K562 (cell line): Measurements from ENCODE around the gene OSBPL3. TPM values are rescaled to one million over a fixed set of nuclear protein-coding genes. Genes with fewer than 3 reads are reported as not detected.

ENCODE experiments used
- ATAC-seq: fragments of 200-7000 bp; cut with Tn5 transposase; 3 replicates; pipeline ENCODE4 v1.9.1; 2020; ENCODE audit warnings: moderate library complexity
- BruUV-seq: library from RNA; stranded (reverse); fragments of 400-500 nt; replicated peaks from 2 replicates; lab custom pipeline; 2021; lab: Mats Ljungman, UMichigan
- CTCF ChIA-PET: fragments of 300-600 bp; formaldehyde crosslinking; extraction: SDS; loops from one replicate; lab custom pipeline; 2021; ENCODE audit warnings: low intra/inter-chr PET ratio; lab: Yijun Ruan, JAX
- POLR2A ChIA-PET: fragments of 300-600, 350-650 bp; sonication (Branson Sonifier 250); formaldehyde crosslinking; extraction: SDS; loops from one replicate; lab custom pipeline; 2021; ENCODE audit warnings: antibody characterized with exemption, inconsistent platforms; lab: Yijun Ruan, JAX
- DNase-seq, 4 experiments: peaks; one replicate each; pipeline versions ENCODE4 v3.0.0 to v3.0.0-alpha.2; 2011 to 2018; ENCODE audit warnings: low spot score in 3 of 4, mixed read lengths in 3 of 4; ENCODE audit errors: extremely low read depth in 1 of 4
- FAIRE-seq: peaks from 2 replicates; lab custom pipeline; 2011; peaks lifted over from hg19 to GRCh38; lab: Jason Lieb, UNC
- H2AFZ ChIP-seq: 2 replicates; pipeline ENCODE4 v1.6.0; 2011; ENCODE audit warnings: low read depth, low read length, control low read depth, inconsistent platforms
- H3K27ac ChIP-seq: fragments of 200-600 bp; 3 replicates; pipeline ENCODE4 v1.8.0; 2011; ENCODE audit warnings: low read depth, mild to moderate bottlenecking, control low read depth, inconsistent platforms, low read length, moderate library complexity, mixed read lengths; ENCODE audit errors: extremely low read depth
- H3K27me3 ChIP-seq, 2 experiments: fragments of 300-600 bp in 1 of 2; 2 replicates in 1 of 2; 3 replicates in 1 of 2; pipeline versions ENCODE4 v1.6.0 to v1.8.0; 2011; ENCODE audit warnings: inconsistent platforms in 2 of 2, low read length in 2 of 2, mild to moderate bottlenecking in 1 of 2, mixed read lengths in 1 of 2, moderate library complexity in 1 of 2; ENCODE audit not compliant: control insufficient read depth in 2 of 2, insufficient read depth in 2 of 2
- H3K36me3 ChIP-seq: fragments of 300-600 bp; 3 replicates; pipeline ENCODE4 v1.8.0; 2011; ENCODE audit warnings: mild to moderate bottlenecking, low read length, inconsistent platforms; ENCODE audit not compliant: control insufficient read depth, insufficient read depth
- H3K4me1 ChIP-seq, 2 experiments: fragments of 200-600 bp in 1 of 2; replicated peaks in 1 of 2; 2 replicates in 1 of 2; 3 replicates in 1 of 2; pipeline versions ENCODE4 v1.5.1 to v1.8.0; 2011; ENCODE audit warnings: inconsistent platforms in 2 of 2, low read length in 2 of 2, mild to moderate bottlenecking in 1 of 2, mixed read lengths in 1 of 2, moderate library complexity in 1 of 2; ENCODE audit not compliant: control insufficient read depth in 2 of 2, insufficient read depth in 2 of 2
- H3K4me2 ChIP-seq: 2 replicates; pipeline ENCODE4 v1.6.1; 2011; ENCODE audit warnings: low read length, control low read depth, inconsistent platforms, mixed read lengths; ENCODE audit not compliant: insufficient read depth
- H3K4me3 ChIP-seq: fragments of 200-600 bp; sonication (generic), shearing (Covaris generic); 2 replicates; pipeline ENCODE4 v1.5.1; 2016; ENCODE audit warnings: control low read depth, inconsistent platforms
- H3K79me2 ChIP-seq: fragments of 200-600 bp; 3 replicates; pipeline ENCODE4 v1.8.0; 2011; ENCODE audit warnings: low read length, inconsistent platforms; ENCODE audit not compliant: control insufficient read depth, insufficient read depth
- H3K9ac ChIP-seq, 2 experiments: 2 replicates each; pipeline versions ENCODE4 v1.6.0 to v1.6.1; 2011; ENCODE audit warnings: low read depth in 2 of 2, low read length in 2 of 2, control low read depth in 1 of 2, inconsistent platforms in 1 of 2, mild to moderate bottlenecking in 1 of 2, mixed read lengths in 1 of 2; ENCODE audit not compliant: insufficient read depth in 1 of 2
- H3K9me1 ChIP-seq: one replicate; pipeline ENCODE4 v1.6.0; 2011; ENCODE audit warnings: inconsistent platforms, mild to moderate bottlenecking, low read length, moderate library complexity; ENCODE audit not compliant: control insufficient read depth, insufficient read depth
- H3K9me3 ChIP-seq: replicated peaks from 2 replicates; pipeline ENCODE4 v1.5.1; 2011; ENCODE audit warnings: low read depth, low read length, inconsistent platforms; ENCODE audit not compliant: control insufficient read depth, insufficient read depth
- H4K20me1 ChIP-seq: replicated peaks from 2 replicates; pipeline ENCODE4 v1.6.1; 2011; ENCODE audit warnings: low read length, inconsistent platforms, mixed read lengths; ENCODE audit not compliant: control insufficient read depth, insufficient read depth
- CTBP1 ChIP-seq: fragments of 450-650 bp; IDR thresholded peaks from 2 replicates; pipeline ENCODE4 v1.6.1; 2016; ENCODE audit warnings: borderline replicate concordance
- CTCF ChIP-seq, 3 experiments: IDR thresholded peaks in 2 of 3; conservative IDR thresholded peaks in 1 of 3; 2 replicates each; pipeline ENCODE4 v1.5.1; 2011 to 2012; ENCODE audit warnings: low read length in 3 of 3, mild to moderate bottlenecking in 3 of 3, control low read depth in 2 of 3, improper control_type of control experiment in 1 of 3, inconsistent platforms in 1 of 3, low read depth in 1 of 3, mixed read lengths in 1 of 3, moderate library complexity in 1 of 3; ENCODE audit not compliant: insufficient read depth in 2 of 3
- GABPA ChIP-seq: fragments of 200-800 bp; sonication (Bioruptor generic); conservative IDR thresholded peaks from 2 replicates; pipeline ENCODE4 v1.6.1; 2016; ENCODE audit warnings: low read depth, missing genetic modification characterization, missing compliant biosample characterization
- NONO ChIP-seq, 2 experiments: fragments of 200-400 bp in 1 of 2; fragments of 450-650 bp in 1 of 2; formaldehyde crosslinking in 1 of 2; IDR thresholded peaks; 2 replicates each; pipeline ENCODE4 v1.6.1; 2017; ENCODE audit warnings: low read depth in 2 of 2, mild to moderate bottlenecking in 2 of 2, moderate library complexity in 2 of 2, low read length in 1 of 2
- ZNF444 ChIP-seq: fragments of 250-450 bp; sonication (Bioruptor Pico); IDR thresholded peaks from 2 replicates; pipeline ENCODE4 v1.4.0; 2020; ENCODE audit warnings: mild to moderate bottlenecking, moderate library complexity
- WGBS: fragments of 100-300 bp; shearing (Covaris generic); methylation state at CpG from one replicate; pipeline ENCODE4 v1.1.6; 2016; ENCODE audit warnings: low coverage, mixed read lengths; ENCODE audit not compliant: insufficient coverage; ENCODE audit errors: missing lambda C conversion rate; 5-methylcytosine and 5-hydroxymethylcytosine counted together
- in situ Hi-C: fragments of 300-500 bp; cut with MboI; formaldehyde crosslinking; loops from 4 replicates; pipeline ENCODE4 v1.15.0; 2018; ENCODE audit warnings: inconsistent platforms, mixed read lengths
- intact Hi-C: fragments of 100-400 bp; cut with micrococcal nuclease; formaldehyde crosslinking; loops from 2 replicates; pipeline ENCODE4 v1.14.2; 2022
- polyA plus RNA-seq, 8 experiments: library from polyadenylated mRNA; depleted of rRNA in 4 of 8; stranded (reverse) in 5 of 8; unstranded in 3 of 8; fragments of >200 nt; fragmentation: Nextera tagmentation in 2 of 8; fragmentation: Illumina TruSeq in 1 of 8; extraction: Ambion mirVana in 2 of 8; extraction: Trizol in 1 of 8; gene quantifications; 2 replicates each; pipeline versions ENCODE4 v1.2.1 to v1.2.3, GENCODE V29; 2011 to 2014; ENCODE audit warnings: inconsistent platforms in 1 of 8, missing spikeins in 1 of 8
- total RNA-seq, 7 experiments: library from RNA; depleted of rRNA in 6 of 7; stranded (reverse); fragments of >200 nt in 6 of 7; fragmentation: Illumina TruSeq in 2 of 7; extraction: Trizol in 2 of 7; gene quantifications; 2 replicates each; pipeline versions ENCODE4 v1.2.1 to v1.2.3, GENCODE V29; 2011 to 2021; ENCODE audit warnings: low replicate concordance in 1 of 7
- TF ChIP-seq, protein P1 (sequence below): fragments of 250-450 bp; sonication (Bioruptor Pico); IDR thresholded peaks from 2 replicates; pipeline ENCODE4 v1.8.0; 2022; ENCODE audit warnings: moderate library complexity, mild to moderate bottlenecking, inconsistent platforms

The OSBPL3 gene
- total and polyA plus RNA-seq, 9 of the 15 experiments (the other 6 are each of a cell fraction or from before 2014, with no cell fraction given) = 4.8 to 37.2 (median 26.5) TPM

DNA sequence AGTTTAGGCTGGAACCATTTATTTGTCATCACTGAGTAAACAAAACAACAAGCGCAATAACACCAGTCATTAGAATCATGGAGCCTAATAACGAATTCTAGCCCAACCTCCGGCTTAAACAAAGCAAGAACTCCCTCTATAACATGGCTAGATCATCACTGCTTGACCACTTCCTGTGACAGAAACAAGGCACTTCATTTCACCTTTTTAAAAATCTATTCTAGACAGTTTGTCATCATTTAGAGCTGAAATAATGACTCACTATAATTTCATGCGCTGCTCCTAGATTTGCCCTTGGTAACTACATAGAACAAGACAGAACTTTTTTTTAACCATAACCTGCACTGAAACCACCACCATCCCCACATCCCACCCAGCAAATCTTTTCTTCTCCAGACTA, 81.3 kb downstream of the OSBPL3 start:
- ATAC-seq = no peak
- Histone ChIP-seq H3K4me3 (no peak overlapping the region), H3K9me1 (no peaks in the 10 kb centered on the region)
- CTCF ChIA-PET = no interaction called here
- 70% methylated on average over 4 of the region's 4 CpGs for WGBS
- TF ChIP-seq NONO (IDR thresholded peaks at IDR 0.05; ENCODE audit: low read depth in 2 of 2, low read length in 1 of 2) = no peak
- peak; percentile 27; the same call in 1 of the 2 replicates for TF ChIP-seq GABPA (tag)
- TF ChIP-seq, all 486 proteins: peak for 1
- Histone ChIP-seq H3K4me2 (no peak overlapping the region), H4K20me1 (no peaks in the 10 kb centered on the region), H3K9me3 (no peaks in the 10 kb centered on the region), H3K36me3 (no peaks in the 10 kb centered on the region), H3K79me2 (peaks cover 90% of the 10 kb centered on the region), H3K27ac (no peak overlapping the region), H3K27me3 (no peaks in the 10 kb centered on the region), H3K9ac (no peak overlapping the region), H2AFZ (no peak overlapping the region), H3K4me1 (peaks cover 5 to 55% of the 10 kb centered on the region in 2 experiments)
- no TSS peak for BruUV-seq
- FAIRE-seq (no peak), DNase-seq (no peak)
- intact Hi-C loops (loop anchor here (5.0 kb wide), 1 partner anchor 194 kb away; no protein-coding TSS in a partner anchor), in situ Hi-C loops (no loop called here)
- POLR2A ChIA-PET = interaction anchor here (0.6 to 0.9 kb wide), 3 partner anchors 13 to 83 kb away, joined by 3 read pairs; no protein-coding TSS in a partner anchor

DNA sequence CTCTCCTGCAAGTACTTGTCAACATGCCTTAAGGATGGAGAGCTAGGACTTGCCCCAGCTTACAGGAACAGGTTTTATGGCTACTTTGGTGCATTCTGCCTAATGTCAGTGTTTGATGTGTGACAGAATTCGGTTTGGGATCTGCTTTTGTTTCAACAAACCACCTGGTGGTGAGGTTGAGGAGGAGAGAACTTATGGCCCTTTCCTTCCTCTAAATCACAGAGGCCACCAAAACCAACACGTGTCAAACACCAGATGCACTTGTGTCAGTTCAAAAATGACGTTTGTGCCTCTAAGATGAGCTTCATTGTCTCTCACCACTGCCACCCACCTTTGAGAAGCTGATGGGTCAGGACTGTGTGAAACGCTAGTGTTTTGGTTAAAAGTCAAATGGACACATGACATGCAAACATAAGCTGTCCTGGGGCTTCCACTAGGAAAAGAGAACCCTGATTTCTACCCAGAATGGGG, 83.9 kb downstream of the OSBPL3 start:
- ATAC-seq = no peak
- Histone ChIP-seq H3K9me3 (no peaks in the 10 kb centered on the region), H2AFZ (no peak overlapping the region), H3K9ac (no peak overlapping the region), H3K9me1 (no peaks in the 10 kb centered on the region), H3K27ac (no peak overlapping the region), H3K4me3 (no peak overlapping the region), H3K4me1 (peaks cover 5 to 31% of the 10 kb centered on the region in 2 experiments), H3K36me3 (peaks cover 14% of the 10 kb centered on the region; the same call in 1 of the 3 replicates), H3K27me3 (no peaks in the 10 kb centered on the region), H3K79me2 (peaks cover 76% of the 10 kb centered on the region), H3K4me2 (no peak overlapping the region), H4K20me1 (no peaks in the 10 kb centered on the region)
- in situ Hi-C loops = no loop called here
- CTCF ChIA-PET = no interaction called here
- TF ChIP-seq ZNF444 (CRISPR knock-in tag) (no peak), CTCF (IDR thresholded peaks at IDR 0.05 in 2 of 3, conservative IDR thresholded peaks at IDR 0.05 in 1 of 3; ENCODE audit: insufficient read depth in 2 of 3, low read depth in 1 of 3, low read length in 3 of 3) (0 out of 6 replicates have a peak, but pooled peaks of 1 of the 3 experiments have one; percentile 12), CTBP1 (0 out of 2 replicates have a peak, but pooled peaks have one; percentile 12)
- TF ChIP-seq, protein P1, sequence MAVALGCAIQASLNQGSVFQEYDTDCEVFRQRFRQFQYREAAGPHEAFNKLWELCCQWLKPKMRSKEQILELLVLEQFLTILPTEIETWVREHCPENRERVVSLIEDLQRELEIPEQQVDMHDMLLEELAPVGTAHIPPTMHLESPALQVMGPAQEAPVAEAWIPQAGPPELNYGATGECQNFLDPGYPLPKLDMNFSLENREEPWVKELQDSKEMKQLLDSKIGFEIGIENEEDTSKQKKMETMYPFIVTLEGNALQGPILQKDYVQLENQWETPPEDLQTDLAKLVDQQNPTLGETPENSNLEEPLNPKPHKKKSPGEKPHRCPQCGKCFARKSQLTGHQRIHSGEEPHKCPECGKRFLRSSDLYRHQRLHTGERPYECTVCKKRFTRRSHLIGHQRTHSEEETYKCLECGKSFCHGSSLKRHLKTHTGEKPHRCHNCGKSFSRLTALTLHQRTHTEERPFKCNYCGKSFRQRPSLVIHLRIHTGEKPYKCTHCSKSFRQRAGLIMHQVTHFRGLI (CRISPR knock-in tag) = no peak
- no peak for DNase-seq
- BruUV-seq = no TSS peak
- WGBS = 25% methylated on average over 4 of the region's 4 CpGs
- POLR2A ChIA-PET = interaction anchor here (1.0 to 1.1 kb wide), 2 partner anchors 10 kb away, joined by 4 to 8 read pairs; no protein-coding TSS in a partner anchor
- peak; percentile 19 for FAIRE-seq
- intact Hi-C loops = loop anchor here (5.0 kb wide), 1 partner anchor 196 kb away; no protein-coding TSS in a partner anchor
